GM21367 (cell line): Measurements from ENCODE around the gene FBXO10.

Source experiments
- ATAC-seq: cut with Tn5 transposase; IDR thresholded peaks from one replicate; pipeline ENCODE4 v1.9.1; 2021; ENCODE audit not compliant: unreplicated experiment

Gene FBXO10

DNA sequence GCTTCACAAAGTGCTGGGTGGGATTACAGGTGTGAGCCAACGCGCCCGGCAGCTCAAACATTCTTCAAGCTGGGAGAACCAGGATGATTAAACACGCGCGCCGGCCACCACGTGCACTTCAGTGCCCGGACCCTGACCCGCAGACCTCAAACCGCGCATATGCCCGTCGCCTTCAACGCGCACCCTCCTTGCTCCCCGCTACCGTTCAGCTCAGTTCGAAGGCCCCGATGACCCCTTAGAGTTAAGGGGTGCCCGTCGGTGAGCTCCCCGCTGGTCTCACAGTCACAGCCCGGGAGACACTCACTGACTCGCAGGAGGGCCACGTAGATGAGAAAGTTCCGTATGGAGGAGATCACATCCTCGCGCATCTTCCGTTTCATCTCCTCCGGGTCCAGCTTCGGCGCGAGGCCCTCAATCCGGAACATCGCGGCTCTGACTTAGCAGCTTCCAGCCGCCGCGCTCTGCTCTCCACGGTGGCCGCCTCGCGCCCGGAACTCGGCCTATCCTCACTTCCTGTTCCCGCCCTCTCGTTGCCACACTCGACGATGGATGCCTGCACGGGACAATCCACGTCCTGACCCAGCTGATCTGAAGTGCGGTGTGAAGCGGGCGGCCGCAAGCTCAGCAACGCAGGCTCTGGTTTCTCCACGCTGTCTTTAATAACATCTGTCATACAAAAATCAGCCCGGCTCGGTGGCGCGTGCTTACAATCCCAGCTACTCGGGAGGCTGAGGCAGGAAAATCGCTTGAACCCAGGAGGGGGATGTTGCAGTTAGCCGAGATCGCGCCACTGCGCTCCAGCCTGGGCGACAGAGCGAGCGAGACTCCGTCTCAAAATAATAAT, 16.1 kb upstream of the FBXO10 start, which contains the start of gene TOMM5:
TSS of gene TOMM5 (minus strand) at position 490 of the 844 bp plus-strand sequence. CDS start at position 425, 65 bp downstream.
- ATAC-seq, result peak; percentile 80

DNA sequence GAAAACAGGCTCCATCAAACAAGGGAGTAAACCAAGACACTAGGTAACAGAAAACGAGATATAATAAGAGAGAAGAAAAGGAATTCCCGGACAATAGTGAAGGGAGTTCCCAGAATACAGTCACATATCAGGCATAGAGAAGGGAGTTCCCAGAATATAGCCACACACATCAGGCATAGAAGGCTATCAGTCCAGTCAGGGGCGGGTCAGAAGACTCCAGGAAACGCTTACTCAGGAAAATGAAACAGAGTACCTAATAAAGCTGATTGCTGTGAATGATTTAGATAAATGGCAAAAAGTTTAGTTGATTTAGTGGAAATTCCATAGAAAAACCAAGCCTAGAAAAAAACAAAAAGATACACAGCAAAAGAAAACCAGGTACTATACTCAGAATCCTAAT, 11.3 kb upstream of the FBXO10 start:
- ATAC-seq, result no peak

DNA sequence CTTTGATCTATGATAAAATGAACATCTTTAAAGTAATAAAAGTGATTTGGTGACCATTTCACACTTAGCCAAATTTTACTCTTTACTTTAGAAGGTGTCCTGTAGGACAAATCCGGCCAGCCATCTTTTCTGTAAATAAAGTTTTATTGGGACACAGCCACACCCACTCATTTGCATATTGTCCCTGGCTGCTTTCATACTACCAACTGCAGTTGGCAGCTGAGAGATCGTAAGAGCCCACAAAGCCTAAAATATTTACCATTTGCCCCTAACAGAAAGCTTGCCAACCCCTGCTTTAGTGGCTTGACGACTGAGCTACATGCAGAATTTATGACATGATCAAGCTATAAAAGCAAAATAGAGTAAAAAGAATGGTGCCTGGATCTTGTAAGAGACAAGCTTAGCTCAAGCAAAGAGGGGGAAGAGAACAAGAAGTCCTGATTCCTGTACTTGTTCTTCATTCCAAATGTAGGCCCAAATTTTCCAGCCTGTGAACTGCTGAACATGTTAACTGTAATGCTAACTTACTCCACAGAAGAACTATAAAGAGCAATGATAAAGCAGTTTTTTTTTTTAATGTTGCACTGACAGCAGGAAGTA, 7.4 kb upstream of the FBXO10 start:
- no peak for ATAC-seq

DNA sequence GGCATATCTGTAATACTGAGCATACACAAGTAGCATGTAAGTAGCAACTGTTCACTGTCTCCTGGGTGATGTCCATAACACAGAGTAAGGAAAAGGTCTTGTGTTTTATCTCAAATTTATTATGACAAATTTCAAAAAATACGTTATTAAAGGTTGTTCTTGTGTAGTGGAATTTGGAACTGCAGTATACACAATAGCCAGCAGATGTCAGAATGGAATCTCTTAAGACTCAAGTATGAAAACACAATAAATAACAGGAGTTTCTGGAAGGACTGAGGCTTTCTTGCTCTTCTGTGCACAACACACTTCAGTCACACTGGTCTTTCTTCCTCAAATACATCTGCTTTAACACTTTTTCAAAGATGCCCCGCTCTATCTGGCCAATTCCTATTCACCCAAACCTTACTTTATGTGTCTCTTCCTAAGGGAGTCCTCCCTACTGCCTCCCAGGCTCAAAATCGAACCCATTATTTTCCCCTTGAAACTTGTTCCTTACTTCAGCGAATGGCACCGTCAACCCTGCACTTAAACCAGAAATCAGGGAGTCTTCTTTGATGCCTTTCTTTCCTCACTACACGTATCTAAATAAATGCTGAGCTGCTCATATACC, 6.5 kb upstream of the FBXO10 start:
- ATAC-seq, result no peak

DNA sequence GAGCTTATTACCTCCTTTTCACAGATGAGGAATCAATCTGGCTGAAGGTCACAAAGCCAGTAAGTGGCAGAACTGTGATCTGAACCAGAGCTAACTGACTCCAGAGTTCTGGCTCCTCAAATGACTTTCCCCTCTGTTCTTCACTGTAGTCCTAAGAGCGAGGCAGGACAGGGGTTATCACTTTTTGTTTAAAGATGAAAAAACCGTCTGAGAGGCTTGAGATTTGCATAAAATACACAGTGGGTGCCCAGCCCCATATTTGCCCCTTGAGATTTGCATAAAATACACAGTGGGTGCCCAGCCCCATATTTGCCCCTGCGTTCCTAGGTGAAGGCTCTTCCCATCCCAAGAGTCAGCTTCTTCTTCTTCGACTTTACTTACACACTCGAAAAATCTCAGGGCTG, 667 bp downstream of the FBXO10 start:
- ATAC-seq, result peak; percentile 32

DNA sequence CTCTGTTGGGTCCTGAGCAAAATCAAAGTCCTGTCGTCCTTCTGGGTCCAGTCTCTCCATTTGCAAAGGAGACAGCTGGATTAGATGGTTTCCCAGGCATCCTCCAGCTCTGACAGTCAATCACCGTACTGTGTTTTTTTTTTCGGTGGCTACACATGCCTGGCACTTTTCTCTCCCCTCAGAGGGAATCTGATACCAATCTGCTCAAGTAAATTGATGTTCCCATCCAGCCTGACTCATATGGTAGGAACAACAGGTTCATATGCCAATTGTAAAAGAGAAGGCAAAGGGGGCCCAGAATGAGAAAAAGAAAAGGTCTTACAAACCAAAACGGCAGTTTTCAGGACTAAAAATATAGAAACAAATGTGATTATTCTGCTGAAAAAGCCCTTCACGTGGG, 1.2 kb downstream of the FBXO10 start:
- no peak for ATAC-seq

DNA sequence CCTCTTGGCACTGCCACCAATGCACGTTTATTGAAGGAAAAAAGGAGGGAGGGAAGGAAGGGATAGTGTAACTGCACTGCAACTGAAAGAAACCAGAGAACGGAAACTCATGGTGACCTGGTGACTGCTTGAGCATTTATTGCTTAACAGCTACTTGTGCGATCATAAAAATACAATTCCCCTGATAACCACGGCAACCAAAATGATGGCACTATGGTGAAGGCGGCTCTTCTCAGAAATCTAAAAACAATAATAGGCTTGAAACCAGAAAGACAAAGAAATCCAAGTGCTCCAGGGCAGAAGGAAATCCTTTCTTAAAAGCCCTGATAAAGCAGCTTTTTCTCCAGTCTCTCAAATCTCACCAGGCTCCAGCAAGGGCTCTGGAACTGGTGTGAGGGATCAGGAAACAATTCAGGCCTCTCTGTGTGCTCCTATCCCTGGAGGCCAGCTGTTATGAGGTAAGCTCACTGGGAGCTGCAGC, 1.9 kb downstream of the FBXO10 start:
- no peak for ATAC-seq

DNA sequence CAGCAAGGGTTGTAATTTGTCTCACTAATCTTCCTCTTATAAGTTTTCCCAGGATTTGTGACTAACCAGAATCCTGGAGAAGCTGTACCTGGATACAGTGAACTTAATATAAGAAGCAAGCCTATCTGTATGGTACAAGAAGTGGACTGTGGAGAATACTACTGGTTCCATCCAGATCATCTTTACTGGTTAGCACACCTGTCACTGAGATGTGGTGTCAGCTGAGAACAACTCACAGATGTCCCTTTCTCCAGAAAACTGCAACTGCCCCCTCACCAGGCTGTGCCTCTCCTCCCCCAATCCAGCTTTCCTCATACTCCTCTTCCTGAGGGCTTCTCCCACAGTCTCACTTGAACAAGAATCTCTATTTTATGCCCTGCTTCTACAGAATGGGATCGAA, 4.9 kb downstream of the FBXO10 start:
- ATAC-seq, result no peak

DNA sequence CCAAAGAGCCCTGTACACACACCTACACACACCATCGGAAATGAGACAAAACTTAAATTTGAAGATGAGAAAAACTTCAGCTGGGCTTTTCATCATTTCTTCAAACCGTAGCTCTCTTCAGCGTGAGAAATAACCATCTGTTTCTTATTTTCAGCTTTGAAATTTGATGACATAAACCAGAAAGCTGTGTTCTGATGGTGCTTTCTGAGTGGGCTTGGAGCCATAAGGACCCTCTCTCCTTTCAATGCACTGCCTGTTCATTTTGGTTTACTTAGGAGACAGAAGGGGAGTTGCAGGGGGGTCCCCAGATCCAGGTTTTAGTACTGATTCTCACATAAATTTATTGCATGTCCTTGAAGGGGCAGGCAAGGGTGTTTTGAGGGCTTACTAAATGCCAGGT, 9.5 kb downstream of the FBXO10 start:
- no peak for ATAC-seq

DNA sequence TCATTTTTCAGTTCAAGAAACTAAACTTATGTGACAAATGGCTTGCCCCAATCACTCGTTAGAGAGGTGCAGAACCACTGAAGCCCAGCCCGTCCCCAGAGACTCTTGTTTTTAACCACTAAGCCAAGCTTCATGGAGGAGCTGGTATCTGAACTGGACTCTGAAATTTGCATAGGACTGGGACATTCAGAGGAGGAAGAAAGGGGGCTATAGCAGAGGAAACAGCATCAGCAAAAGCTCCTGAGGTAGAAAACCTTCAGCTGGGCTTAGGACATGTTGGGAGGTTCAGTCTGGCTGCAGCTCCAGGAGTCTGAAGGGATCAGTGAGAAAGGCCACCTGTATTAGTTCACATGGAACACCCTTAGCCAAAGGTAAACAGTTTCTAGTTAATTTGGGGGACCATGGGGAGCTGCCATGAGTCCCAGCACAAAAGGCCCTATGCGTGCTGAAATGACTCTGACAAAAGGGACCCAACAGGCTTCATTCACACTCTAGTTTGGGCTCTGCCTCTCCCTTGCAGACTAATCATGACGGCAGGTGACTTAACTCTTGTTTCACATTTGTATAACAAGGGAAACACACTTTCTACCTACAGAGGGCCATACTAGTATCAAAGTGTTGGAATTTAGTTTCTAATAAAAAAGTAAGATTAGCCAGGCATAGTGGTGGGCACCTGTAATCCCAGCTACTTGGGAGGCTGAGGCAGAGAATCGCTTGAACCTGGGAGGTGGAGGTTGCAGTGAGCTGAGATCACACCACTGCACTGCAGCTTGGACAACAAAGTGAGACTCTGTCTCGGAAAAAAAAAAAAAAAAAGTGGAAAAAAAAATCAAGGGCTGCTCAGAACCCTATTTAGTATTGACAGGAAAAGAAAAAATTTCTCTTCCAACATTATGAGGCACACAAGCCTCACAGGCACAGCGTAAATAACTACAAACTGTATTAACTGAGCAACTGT, 10.2 kb downstream of the FBXO10 start:
- peak; percentile 80 for ATAC-seq

DNA sequence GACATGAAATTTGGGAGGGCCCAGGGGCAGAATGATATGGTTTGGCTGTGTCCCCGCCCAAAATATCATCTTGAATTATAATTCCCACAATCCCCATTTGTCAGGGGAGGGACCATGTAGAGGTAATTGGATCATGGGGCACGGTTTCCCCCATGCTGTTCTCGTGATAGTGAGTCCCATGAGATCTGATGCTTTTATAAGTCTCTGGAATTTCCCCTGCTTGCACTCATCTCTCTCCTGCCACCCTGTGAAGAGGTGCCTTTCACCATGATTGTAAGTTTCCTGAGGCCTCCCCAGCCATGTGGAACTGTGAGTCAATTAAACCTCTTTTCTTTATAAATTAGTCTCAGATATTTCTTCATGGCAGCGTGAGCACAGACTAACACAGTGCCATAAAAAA, 11.3 kb downstream of the FBXO10 start:
- no peak for ATAC-seq

DNA sequence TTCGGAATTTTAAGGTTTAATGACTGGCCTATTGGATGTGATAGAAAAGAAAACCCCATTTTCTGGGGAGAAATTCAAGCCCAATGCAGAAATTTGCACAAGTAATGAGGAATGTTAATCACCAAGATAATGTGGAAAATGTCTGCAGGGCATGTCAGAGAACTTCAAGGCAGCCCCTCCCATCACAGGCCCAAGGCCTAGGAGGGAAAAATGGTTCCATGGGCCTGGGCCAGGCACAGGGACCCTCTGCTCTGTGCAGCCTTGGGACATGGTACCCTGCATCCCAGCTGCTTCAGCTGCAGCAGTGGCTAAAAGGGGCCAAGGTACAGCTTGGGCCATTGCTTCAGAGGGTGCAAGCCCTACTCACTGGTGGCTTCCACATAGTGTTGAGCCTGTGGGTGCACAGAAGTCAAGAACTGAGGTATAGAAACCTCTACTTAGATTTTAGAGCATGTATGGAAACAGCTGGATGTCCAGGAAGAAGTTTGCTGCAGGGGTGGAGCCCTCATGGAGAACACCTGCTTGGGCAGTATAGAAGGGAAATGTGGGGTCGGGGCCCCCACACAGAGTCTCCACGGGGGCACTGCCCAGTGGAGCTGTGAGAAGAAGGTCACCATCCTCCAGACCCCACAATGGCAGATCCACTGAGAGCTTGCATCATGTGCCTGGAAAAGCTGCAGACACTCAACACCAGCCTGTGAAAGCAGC, 12.2 kb downstream of the FBXO10 start:
- ATAC-seq, result no peak

DNA sequence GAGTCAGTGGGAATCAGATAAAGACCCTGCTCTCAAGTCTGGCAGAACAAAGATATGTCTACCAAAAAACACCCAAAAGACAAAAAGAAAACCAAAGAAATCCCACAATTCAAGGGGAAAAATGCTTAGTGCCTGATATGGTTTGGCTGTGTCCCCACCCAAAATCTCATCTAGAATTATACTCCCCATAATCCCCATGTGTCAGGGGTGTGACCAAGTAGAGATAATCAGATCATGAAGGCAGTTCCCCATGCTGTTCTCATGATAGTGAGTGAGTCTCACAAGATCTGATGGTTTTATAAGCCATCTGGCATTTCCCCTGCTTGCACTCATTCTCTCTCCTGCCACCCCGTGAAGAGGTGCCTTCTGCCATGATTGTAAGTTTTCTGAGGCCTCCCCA, 13.4 kb downstream of the FBXO10 start:
- ATAC-seq, result no peak

DNA sequence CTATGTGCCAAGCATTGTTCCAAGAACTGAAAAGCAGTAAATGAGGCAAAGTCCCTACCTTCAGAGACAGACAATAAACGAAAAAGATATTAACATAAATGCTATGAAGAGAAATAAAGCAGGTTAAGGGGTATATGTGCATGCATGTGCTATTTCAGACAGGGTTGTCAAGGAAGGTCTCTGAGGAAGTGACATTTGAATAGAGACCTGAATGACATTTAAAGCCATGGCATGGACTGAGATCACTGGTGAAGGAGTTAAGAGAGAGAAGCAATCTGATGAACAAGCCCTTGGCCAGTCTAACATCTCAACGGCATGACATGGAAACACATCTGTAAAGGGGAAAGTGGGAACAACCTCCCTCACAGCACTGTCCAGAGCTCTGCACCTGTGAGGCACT, 14.5 kb downstream of the FBXO10 start:
- no peak for ATAC-seq

DNA sequence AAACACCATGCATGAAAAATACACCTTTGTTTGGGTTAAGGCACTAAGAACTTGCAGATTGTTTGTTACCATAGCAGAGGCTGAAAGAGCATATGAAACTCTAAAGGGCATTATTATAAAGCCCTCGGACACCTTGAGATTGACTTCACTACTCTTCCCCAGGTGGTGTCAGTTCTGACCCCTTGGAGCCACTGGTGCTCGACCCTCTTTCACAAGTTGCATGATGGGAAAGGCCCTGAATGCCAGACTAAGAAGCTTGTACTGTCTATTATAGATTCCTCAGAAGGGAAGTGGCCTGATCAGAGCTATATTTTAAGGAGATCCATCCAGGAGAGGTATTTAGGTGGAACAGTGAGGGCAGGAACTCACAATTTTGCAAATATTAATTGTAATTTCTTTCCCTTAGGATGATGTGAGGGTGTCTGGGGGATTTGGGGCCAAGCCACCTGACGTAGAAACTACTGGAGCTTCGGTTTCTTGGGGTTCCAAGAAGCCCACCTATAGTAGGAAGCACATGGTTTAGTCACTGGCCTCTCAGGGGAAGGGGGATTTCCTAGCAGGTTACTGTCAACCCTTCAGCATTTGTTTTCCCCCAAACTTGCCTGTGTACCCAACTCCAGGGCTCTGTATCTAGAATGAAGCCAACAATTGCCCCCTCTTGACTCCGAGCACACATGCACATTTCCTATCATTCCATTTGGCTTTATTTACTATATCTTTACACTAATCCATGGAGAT, 16.2 kb downstream of the FBXO10 start:
- no peak for ATAC-seq

DNA sequence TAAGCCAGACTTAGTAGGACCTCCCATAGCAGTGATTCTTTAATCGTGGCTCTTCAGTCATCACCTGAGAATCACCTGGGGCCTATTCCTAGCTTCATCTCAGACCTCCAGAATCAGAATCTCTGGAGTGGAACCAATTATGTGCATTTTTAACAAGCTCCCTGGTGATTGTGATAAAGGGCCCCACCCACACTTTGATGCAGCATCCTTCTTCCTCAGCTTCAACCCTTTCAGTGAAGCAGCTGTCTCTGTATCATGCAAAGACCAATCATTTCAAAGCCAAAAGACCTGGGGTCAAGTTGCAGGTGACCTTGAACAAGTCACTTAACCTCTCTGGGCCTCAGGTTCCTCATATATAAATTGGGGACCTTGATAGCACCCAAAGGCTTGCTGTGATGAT, 17.1 kb downstream of the FBXO10 start:
- ATAC-seq, result no peak

DNA sequence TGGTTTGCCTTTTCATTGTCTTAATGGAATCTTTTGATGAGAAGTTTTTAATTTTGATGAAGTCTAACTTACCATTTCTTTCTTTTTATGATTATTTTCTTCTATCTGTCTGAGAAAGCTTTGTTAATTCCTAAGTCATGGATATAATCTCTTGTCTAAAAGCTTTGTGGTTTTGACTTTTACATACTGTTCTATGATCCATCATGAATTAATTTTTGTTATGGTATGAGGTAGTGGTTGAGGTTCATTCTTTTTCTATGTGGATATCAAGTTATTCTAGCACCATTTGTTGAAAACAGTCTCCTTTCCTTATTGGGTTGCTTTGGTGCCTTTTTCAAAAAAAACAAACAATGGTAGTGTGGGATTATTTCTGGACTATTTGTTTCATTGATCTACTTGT, 20.4 kb downstream of the FBXO10 start:
- ATAC-seq, result no peak

DNA sequence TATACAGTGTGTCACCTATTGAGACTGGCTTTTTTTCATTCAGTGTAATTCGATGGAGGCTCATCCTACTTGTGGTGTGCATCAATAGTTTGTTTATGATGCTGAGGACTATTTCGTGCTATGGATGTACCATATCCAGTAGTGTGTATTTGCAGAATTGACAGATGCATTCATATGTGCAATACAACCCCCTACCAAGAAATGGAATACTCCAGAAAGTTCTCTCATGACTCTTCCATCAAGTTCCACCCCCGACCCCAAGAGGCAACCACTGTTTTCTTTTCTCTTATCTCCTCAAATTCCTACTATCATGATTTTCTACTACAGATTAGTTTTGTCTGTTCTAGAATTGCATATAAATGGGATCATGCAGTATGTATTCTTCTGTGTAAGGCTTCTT, 21.9 kb downstream of the FBXO10 start:
- ATAC-seq, result no peak

DNA sequence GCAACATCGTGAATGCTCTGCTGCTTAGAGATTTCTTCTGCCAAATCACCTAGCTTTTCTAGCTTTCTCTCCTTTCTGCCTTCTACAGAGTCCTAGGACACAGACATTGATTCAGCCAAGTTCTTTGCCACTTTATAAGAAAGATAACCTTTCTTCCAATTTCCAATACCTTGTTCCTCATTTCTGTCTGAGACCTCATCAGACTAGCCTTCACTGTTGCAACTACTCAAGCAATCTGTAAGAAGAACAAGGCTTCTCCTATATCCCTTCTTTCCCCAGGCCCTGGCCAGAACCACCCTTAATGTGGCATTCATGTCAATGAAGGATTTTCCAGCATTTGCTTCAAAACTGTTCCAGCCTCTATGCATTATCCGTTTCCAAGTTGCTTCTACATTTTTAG, 24.3 kb downstream of the FBXO10 start:
- no peak for ATAC-seq

DNA sequence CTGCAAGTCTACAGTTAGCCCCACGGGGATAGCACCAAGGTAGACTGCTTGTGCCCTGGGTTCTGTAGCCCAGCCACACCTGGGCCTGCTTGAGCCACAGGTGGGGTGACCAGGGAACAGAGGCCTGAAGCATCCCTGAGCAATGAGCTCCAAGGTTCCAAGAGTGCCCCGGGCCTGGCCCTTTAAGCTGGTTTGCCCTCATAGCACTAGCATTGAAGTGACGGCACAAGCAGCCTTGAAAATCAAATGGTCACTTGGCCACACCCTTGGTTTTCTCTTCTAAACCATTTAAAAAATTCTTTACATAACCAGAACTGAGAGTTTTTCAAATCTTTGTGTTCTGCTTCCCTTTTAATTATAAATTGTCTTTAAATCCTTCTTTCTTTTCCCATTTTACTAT, 24.7 kb downstream of the FBXO10 start:
- no peak for ATAC-seq
